GM12891 (cell line): Measurements from ENCODE around the gene PRLR.

Source experiments
- POLR2A ChIP-seq: IDR thresholded peaks from 2 replicates; pipeline ENCODE4 v1.6.1; 2011; ENCODE audit warnings: low read depth, low read length, control low read depth
- POLR2AphosphoS5 ChIP-seq: IDR thresholded peaks from 2 replicates; pipeline ENCODE4 v1.6.1; 2011; ENCODE audit warnings: low read depth, low read length, control low read depth
- POU2F2 ChIP-seq: IDR thresholded peaks from 2 replicates; pipeline ENCODE4 v1.6.1; 2011; ENCODE audit warnings: low read depth, mild to moderate bottlenecking, control low read depth, low read length, moderate library complexity
- TAF1 ChIP-seq: IDR thresholded peaks from 2 replicates; pipeline ENCODE4 v1.6.1; 2011; ENCODE audit warnings: low read depth, low read length, control low read depth

DNA sequence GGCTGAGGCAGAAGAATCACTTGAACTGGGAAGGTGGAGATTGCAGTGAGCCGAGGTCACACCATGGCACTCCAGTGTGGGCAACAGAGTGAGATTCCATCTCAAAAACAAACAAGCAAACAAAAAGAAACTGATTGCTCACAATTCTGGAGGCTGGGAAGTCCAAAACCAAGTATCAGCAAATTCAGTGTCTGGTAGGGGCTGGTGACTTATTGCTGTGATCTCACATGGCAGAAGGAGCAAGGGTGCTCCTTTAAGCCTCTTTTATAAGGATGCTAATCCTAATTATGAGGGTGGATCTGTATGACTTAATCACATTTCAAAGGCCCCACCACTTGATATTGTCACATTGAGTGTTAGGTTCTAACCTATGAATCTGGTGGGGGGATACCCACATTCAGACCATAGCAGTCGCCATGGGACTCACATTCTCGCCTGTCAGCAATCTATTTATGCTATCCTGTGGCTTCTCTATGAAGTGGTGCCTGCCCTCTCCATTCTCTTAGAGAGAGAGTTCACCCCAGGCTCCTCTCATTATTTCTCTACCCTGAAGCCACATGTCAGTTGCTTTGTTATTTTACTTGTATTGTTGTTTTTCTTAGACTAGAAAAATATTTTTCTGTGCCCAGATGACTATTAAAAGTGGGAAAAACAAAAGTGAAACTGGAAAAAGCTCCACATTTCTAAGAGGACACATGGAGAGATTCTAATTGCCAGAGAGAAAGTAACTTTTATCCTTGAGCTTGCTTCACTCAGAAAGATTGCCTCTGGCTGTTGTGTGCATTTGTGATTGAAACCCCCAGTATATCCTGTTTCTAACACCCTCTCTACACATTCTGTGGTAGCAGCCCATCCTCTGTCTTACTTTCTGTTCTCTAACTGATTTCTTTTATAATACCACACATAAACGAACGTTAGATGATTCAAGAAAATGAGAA lies 18.8 kb upstream of the PRLR start:
- TF ChIP-seq POLR2A (no peak), POLR2AphosphoS5 (no peak), POU2F2 (no peak), TAF1 (no peak)
